Measurements from ENCODE around the gene TARP.
"Not testable (repeated sequence)": the region's sequence is repeated elsewhere in the genome, so short reads cannot be mapped to it uniquely, and the experiment has no call there.

TARP gene

GRCh38 chr7:38291650-38292049 lies 18.2 kb upstream of the TARP start:
- Mint-ChIP-seq H3K36me3 (ENCODE audit: insufficient read depth) (no peaks in the 10 kb centered on the region), H3K27ac (no peak overlapping the region), H3K4me3 (no peak overlapping the region), H3K27me3 (no peaks in the 10 kb centered on the region), H3K9me3 (no peaks in the 10 kb centered on the region), H3K4me1 (ENCODE audit: low read depth in 2 of 2) (no peaks in the 10 kb centered on the region)
- ATAC-seq (replicated peaks) (no peak), DNase-seq (no peak)

GRCh38 chr7:38291117-38291647 lies 17.7 kb upstream of the TARP start:
- ATAC-seq (replicated peaks) (no peak), DNase-seq (no peak)
- Mint-ChIP-seq H3K27ac (no peak overlapping the region), H3K27me3 (no peaks in the 10 kb centered on the region), H3K9me3 (no peaks in the 10 kb centered on the region), H3K4me3 (no peak overlapping the region), H3K4me1 (ENCODE audit: low read depth in 2 of 2) (no peaks in the 10 kb centered on the region), H3K36me3 (ENCODE audit: insufficient read depth) (no peaks in the 10 kb centered on the region)

GRCh38 chr7:38284553-38284952 lies 11.1 kb upstream of the TARP start:
- Mint-ChIP-seq H3K36me3 (ENCODE audit: insufficient read depth) (no peaks in the 10 kb centered on the region), H3K4me1 (ENCODE audit: low read depth in 2 of 2) (no peaks in the 10 kb centered on the region), H3K27me3 (no peaks in the 10 kb centered on the region), H3K9me3 (no peaks in the 10 kb centered on the region), H3K27ac (no peak overlapping the region), H3K4me3 (no peak overlapping the region)
- ATAC-seq (replicated peaks) (no peak), DNase-seq (no peak)

- no peak overlapping the region for H3K27ac Mint-ChIP-seq
- no peaks in the 10 kb centered on the region for H3K27me3 Mint-ChIP-seq
- no peaks in the 10 kb centered on the region for H3K9me3 Mint-ChIP-seq
- H3K4me3 Mint-ChIP-seq = no peak overlapping the region
- no peak for DNase-seq
- no peak for ATAC-seq (replicated peaks)
- H3K4me1 Mint-ChIP-seq (ENCODE audit: low read depth in 2 of 2) = no peaks in the 10 kb centered on the region
- H3K36me3 Mint-ChIP-seq (ENCODE audit: insufficient read depth) = no peaks in the 10 kb centered on the region
Measured at GRCh38 chr7:38283809-38284208, 10.4 kb upstream of the TARP start.

- no peaks in the 10 kb centered on the region for H3K27me3 Mint-ChIP-seq
- peak overlapping the region in 1 of 2 donors; percentile 16 for H3K27ac Mint-ChIP-seq
- H3K4me3 Mint-ChIP-seq = no peak overlapping the region
- no peaks in the 10 kb centered on the region for H3K36me3 Mint-ChIP-seq (ENCODE audit: insufficient read depth)
- H3K4me1 Mint-ChIP-seq (ENCODE audit: low read depth in 2 of 2) = no peaks in the 10 kb centered on the region
- ATAC-seq (replicated peaks) (no peak), DNase-seq (no peak)
- H3K9me3 Mint-ChIP-seq = no peaks in the 10 kb centered on the region
Measured at GRCh38 chr7:38283107-38283506, 9.7 kb upstream of the TARP start.

GRCh38 chr7:38282081-38282480 lies 8.6 kb upstream of the TARP start:
- Mint-ChIP-seq H3K27ac (no peak overlapping the region), H3K4me1 (ENCODE audit: low read depth in 2 of 2) (no peaks in the 10 kb centered on the region), H3K9me3 (no peaks in the 10 kb centered on the region), H3K4me3 (no peak overlapping the region), H3K27me3 (no peaks in the 10 kb centered on the region), H3K36me3 (ENCODE audit: insufficient read depth) (no peaks in the 10 kb centered on the region)
- DNase-seq (no peak), ATAC-seq (replicated peaks) (no peak)

GRCh38 chr7:38281266-38281665 lies 7.8 kb upstream of the TARP start:
- Mint-ChIP-seq H3K9me3 (no peaks in the 10 kb centered on the region), H3K27ac (no peak overlapping the region), H3K4me3 (no peak overlapping the region), H3K4me1 (ENCODE audit: low read depth in 2 of 2) (no peaks in the 10 kb centered on the region), H3K36me3 (ENCODE audit: insufficient read depth) (no peaks in the 10 kb centered on the region), H3K27me3 (no peaks in the 10 kb centered on the region)
- no peak for ATAC-seq (replicated peaks)
- no peak for DNase-seq

GRCh38 chr7:38280707-38281106 lies 7.3 kb upstream of the TARP start:
- no peak for DNase-seq
- no peak overlapping the region for H3K27ac Mint-ChIP-seq
- no peak overlapping the region for H3K4me3 Mint-ChIP-seq

GRCh38 chr7:38280000-38280399 lies 6.6 kb upstream of the TARP start:
- no peak overlapping the region for H3K27ac Mint-ChIP-seq
- H3K4me3 Mint-ChIP-seq = no peak overlapping the region
- no peaks in the 10 kb centered on the region for H3K4me1 Mint-ChIP-seq (ENCODE audit: low read depth in 2 of 2)

More at GRCh38 chr7:38280707-38281106, 7.3 kb upstream of the TARP start:
- no peaks in the 10 kb centered on the region for H3K4me1 Mint-ChIP-seq (ENCODE audit: low read depth in 2 of 2)
- H3K9me3 Mint-ChIP-seq = no peaks in the 10 kb centered on the region
- no peaks in the 10 kb centered on the region for H3K27me3 Mint-ChIP-seq
- peaks cover 3% of the 10 kb centered on the region for H3K36me3 Mint-ChIP-seq (ENCODE audit: insufficient read depth)
- peak; percentile 63 for ATAC-seq (replicated peaks)

GRCh38 chr7:38276096-38276877 lies 2.9 kb upstream of the TARP start:
- DNase-seq = no peak
- Mint-ChIP-seq H3K27me3 (no peaks in the 10 kb centered on the region), H3K27ac (no peak overlapping the region), H3K4me3 (peak overlapping the region; percentile 25 to 73), H3K36me3 (ENCODE audit: insufficient read depth) (peaks cover 28% of the 10 kb centered on the region), H3K4me1 (ENCODE audit: low read depth in 2 of 2) (peaks cover 0 to under 1% of the 10 kb centered on the region in 2 donors), H3K9me3 (no peaks in the 10 kb centered on the region)
- ATAC-seq (replicated peaks) = no peak

More at GRCh38 chr7:38280000-38280399, 6.6 kb upstream of the TARP start:
- no peaks in the 10 kb centered on the region for H3K9me3 Mint-ChIP-seq
- ATAC-seq (replicated peaks) (no peak), DNase-seq (no peak)
- no peaks in the 10 kb centered on the region for H3K27me3 Mint-ChIP-seq
- peaks cover 4% of the 10 kb centered on the region for H3K36me3 Mint-ChIP-seq (ENCODE audit: insufficient read depth)

GRCh38 chr7:38274927-38275620 lies 1.6 kb upstream of the TARP start:
- DNase-seq (no peak), ATAC-seq (replicated peaks) (no peak)
- Mint-ChIP-seq H3K36me3 (ENCODE audit: insufficient read depth) (peaks cover 31% of the 10 kb centered on the region), H3K9me3 (no peaks in the 10 kb centered on the region), H3K27ac (peak overlapping the region in 1 of 2 donors; percentile 20), H3K27me3 (no peaks in the 10 kb centered on the region), H3K4me3 (peak overlapping the region; percentile 71 to 73), H3K4me1 (ENCODE audit: low read depth in 2 of 2) (peaks cover 0 to 1% of the 10 kb centered on the region in 2 donors)

GRCh38 chr7:38274486-38274885 lies 1.1 kb upstream of the TARP start:
- no peak for DNase-seq
- H3K27me3 Mint-ChIP-seq = no peaks in the 10 kb centered on the region

GRCh38 chr7:38270405-38270804 lies 3.0 kb downstream of the TARP start:
- not testable (repeated sequence) for H3K27ac Mint-ChIP-seq; H3K9me3 Mint-ChIP-seq; H3K27me3 Mint-ChIP-seq; ATAC-seq (replicated peaks); H3K4me1 Mint-ChIP-seq (ENCODE audit: low read depth in 2 of 2); DNase-seq
- Mint-ChIP-seq H3K4me3 (peak overlapping the region in 1 of 2 donors; percentile 73), H3K36me3 (ENCODE audit: insufficient read depth) (peaks cover 58% of the 10 kb centered on the region)

More at GRCh38 chr7:38274486-38274885, 1.1 kb upstream of the TARP start:
- ATAC-seq (replicated peaks) = peak; percentile 56
- Mint-ChIP-seq H3K36me3 (ENCODE audit: insufficient read depth) (peaks cover 34% of the 10 kb centered on the region), H3K4me1 (ENCODE audit: low read depth in 2 of 2) (peaks cover 0 to 1% of the 10 kb centered on the region in 2 donors), H3K4me3 (peak overlapping the region; percentile 71 to 73), H3K27ac (peak overlapping the region in 1 of 2 donors; percentile 20), H3K9me3 (no peaks in the 10 kb centered on the region)

All from effector memory CD8-positive, alpha-beta T cell (primary cell).